ENCODE results near the gene METTL26. TPM values are rescaled to one million over a fixed set of nuclear protein-coding genes. Genes with fewer than 3 reads are reported as not detected.

METTL26 gene
- total RNA-seq, 3 donors from 2014 or later: 108 to 136 (median 130) TPM

DNA sequence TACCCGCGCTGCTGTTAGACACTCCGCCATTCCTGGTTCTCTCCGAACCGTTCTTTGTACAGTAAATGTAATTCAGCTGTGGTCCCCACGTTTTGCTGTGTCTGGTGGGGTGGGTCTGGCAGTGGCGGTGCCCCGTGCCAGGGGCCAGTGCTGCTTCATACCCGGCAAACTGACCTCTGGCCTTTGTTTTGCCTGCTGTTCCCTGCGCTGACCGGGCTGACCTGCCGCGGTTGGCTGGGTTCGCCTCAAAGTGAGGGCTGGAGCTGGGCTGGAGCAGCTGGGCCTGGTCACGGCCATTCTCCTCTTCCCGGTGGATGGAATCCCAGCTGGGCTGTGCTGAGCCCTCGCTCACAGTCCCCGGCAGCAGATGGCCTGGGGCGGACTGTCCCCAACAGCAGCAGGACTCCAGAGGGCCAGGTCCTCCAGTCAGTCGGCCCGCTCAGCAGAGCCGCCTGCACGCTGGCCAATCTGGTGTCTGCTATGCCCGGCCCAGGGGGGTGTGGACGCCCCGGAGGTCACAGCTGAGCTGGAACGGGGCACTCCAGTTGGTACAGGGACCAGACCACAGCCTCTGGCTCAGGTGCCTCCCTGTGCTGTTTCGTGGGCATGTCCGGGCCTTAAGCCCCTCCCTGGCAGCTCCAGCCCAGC lies 6.8 kb downstream of the METTL26 start:
- DNase-seq (ENCODE audit: low spot score in 2 of 2): no peak
- Histone ChIP-seq H3K36me3 (no peaks in the 10 kb centered on the region), H3K9me3 (no peaks in the 10 kb centered on the region), H3K27me3 (no peaks in the 10 kb centered on the region), H3K4me3 (no peak overlapping the region), H3K4me1 (peaks cover 8 to 16% of the 10 kb centered on the region in 2 donors), H3K27ac (peak overlapping the region in 1 of 2 donors; percentile 7)
- no peak for TF ChIP-seq CTCF (IDR thresholded peaks at IDR 0.05)
- no peak for TF ChIP-seq POLR2A (IDR thresholded peaks at IDR 0.05)
- TF ChIP-seq POLR2AphosphoS5 (IDR thresholded peaks at IDR 0.05): no peak
- intact Hi-C loops (cut with DNase I; ENCODE audit: low total_unique reads): no loop called here

DNA sequence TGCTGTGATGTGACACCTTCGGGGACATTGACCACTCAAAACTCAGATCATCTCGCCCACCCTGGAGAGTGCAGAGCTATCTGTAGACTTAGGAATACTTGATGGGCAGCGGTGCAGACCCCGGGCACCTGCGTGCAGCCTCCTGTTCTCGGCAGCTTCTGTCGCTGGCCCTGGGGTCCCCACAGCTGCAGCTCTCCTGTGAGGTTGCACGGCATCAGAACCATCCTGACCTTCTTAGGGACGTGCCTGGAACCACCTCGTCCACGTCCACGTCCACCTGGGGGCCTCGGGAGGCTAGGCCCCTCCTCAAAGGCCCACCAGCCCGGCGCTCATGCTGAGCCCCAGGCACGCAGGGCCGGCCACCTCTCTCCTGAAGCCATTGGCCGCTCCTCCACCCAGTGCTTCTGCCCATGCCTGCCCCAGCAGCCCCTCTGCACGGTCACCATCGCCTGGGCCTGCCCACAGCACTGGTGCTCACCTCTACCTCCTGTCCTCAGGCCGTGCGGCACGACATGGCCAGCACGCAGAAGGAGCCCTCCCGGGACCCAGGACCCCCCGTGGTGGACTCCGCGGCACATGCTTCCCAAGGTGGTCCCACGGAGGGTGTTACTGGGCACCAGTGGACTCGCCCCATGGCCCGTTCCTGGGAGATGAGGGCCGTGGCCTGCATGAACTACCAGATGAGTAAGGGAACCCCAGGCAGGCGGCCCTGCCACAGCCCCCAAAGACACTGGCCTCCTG lies 7.6 kb downstream of the METTL26 start:
- H3K36me3 ChIP-seq: no peaks in the 10 kb centered on the region
- no peak overlapping the region for H3K4me3 ChIP-seq
- peaks cover 8 to 16% of the 10 kb centered on the region in 2 donors for H3K4me1 ChIP-seq
- DNase-seq (ENCODE audit: low spot score in 2 of 2): no peak
- H3K9me3 ChIP-seq: no peaks in the 10 kb centered on the region
- H3K27me3 ChIP-seq: no peaks in the 10 kb centered on the region
- intact Hi-C loops (cut with DNase I; ENCODE audit: low total_unique reads): no loop called here
- TF ChIP-seq POLR2AphosphoS5 (IDR thresholded peaks at IDR 0.05) (no peak), POLR2A (IDR thresholded peaks at IDR 0.05) (no peak), CTCF (IDR thresholded peaks at IDR 0.05) (no peak)
- H3K27ac ChIP-seq: no peak overlapping the region

GRCh38 chr16:627454-628239 lies 8.5 kb downstream of the METTL26 start:
- peaks cover 8 to 16% of the 10 kb centered on the region in 2 donors for H3K4me1 ChIP-seq
- DNase-seq (ENCODE audit: low spot score in 2 of 2): no peak
- H3K9me3 ChIP-seq: no peaks in the 10 kb centered on the region
- TF ChIP-seq CTCF (IDR thresholded peaks at IDR 0.05) (no peak), POLR2A (IDR thresholded peaks at IDR 0.05) (no peak), POLR2AphosphoS5 (IDR thresholded peaks at IDR 0.05) (no peak)
- no peak overlapping the region for H3K27ac ChIP-seq
- H3K36me3 ChIP-seq: no peaks in the 10 kb centered on the region
- no peaks in the 10 kb centered on the region for H3K27me3 ChIP-seq
- H3K4me3 ChIP-seq: no peak overlapping the region
- intact Hi-C loops (cut with DNase I; ENCODE audit: low total_unique reads): no loop called here

DNA sequence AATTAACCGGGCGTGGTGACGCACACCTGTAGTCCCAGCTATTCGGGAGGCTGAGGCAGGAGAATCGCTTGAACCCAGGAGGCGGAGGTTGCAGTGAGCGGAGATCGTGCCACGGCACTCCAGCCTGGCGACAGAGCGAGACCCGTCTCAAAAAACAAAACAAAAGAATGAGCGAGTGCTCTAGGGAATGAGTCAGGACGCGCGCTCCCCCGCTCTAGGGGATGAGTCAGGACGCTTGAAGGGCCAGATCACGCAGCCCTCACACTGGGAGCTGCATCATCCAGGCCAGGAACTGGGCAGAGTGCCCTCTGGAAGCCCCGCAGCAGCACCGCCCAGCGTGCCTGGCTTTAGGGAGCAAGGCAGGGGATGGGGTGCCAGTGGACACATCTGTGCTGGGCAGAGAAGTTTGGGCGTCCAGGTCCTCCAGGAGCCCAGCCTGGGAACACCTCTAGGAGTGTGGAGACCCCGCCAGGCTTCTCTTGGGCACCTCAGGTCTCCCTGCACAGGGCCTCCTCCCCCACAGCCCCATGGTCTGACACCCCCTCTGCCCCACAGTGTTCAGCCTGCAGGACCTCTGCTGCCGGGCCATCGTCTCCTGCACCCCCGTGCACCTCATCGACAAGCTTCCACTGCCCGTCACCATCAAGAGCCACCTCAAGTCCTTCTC lies 9.2 kb downstream of the METTL26 start:
- no peaks in the 10 kb centered on the region for H3K9me3 ChIP-seq
- intact Hi-C loops (cut with DNase I; ENCODE audit: low total_unique reads): no loop called here
- no peak overlapping the region for H3K27ac ChIP-seq
- no peaks in the 10 kb centered on the region for H3K36me3 ChIP-seq
- no peak overlapping the region for H3K4me3 ChIP-seq
- DNase-seq (ENCODE audit: low spot score in 2 of 2): no peak
- H3K4me1 ChIP-seq: peaks cover 11 to 20% of the 10 kb centered on the region in 2 donors
- H3K27me3 ChIP-seq: no peaks in the 10 kb centered on the region
- TF ChIP-seq CTCF (IDR thresholded peaks at IDR 0.05): no peak
- TF ChIP-seq POLR2AphosphoS5 (IDR thresholded peaks at IDR 0.05): no peak
- no peak for TF ChIP-seq POLR2A (IDR thresholded peaks at IDR 0.05)

Measured in breast epithelium (tissue), 4 donors.